K562 (cell line): ENCODE measurements around the gene AAMP. TPM values are rescaled to one million over a fixed set of nuclear protein-coding genes. Genes with fewer than 3 reads are reported as not detected.

ENCODE experiments used
- JUND ChIP-seq, 2 experiments: IDR thresholded peaks; 2 replicates in 1 of 2; 3 replicates in 1 of 2; pipeline ENCODE4 v1.6.1; 2011; ENCODE audit warnings: borderline replicate concordance in 2 of 2, low read depth in 2 of 2, low read length in 2 of 2, improper control_type of control experiment in 1 of 2, missing biosample characterization in 1 of 2, missing genetic modification characterization in 1 of 2, missing genetic modification reagents in 1 of 2
- KLF16 ChIP-seq: IDR thresholded peaks from 2 replicates; pipeline ENCODE4 v1.6.1; 2016; ENCODE audit warnings: antibody characterized with exemption
- L3MBTL2 ChIP-seq: fragments of 450-650 bp; IDR thresholded peaks from 2 replicates; pipeline ENCODE4 v1.6.1; 2016; ENCODE audit warnings: mild to moderate bottlenecking, moderate library complexity
- MEF2D ChIP-seq: conservative IDR thresholded peaks from 2 replicates; pipeline ENCODE4 v1.6.1; 2016; ENCODE audit warnings: low read depth, missing genetic modification characterization, missing compliant biosample characterization
- POLR2G ChIP-seq: fragments of 200-400 bp; formaldehyde crosslinking; IDR thresholded peaks from 2 replicates; pipeline ENCODE4 v1.6.1; 2017; ENCODE audit warnings: low read depth, mild to moderate bottlenecking, antibody characterized with exemption, low read length, moderate library complexity
- SREBF1 ChIP-seq: fragments of 150-350 bp; IDR thresholded peaks from 2 replicates; pipeline ENCODE4 v1.6.1; 2014; ENCODE audit warnings: antibody characterized with exemption, low read depth, low read length, borderline replicate concordance
- TCF3 ChIP-seq: sonication (generic); formaldehyde crosslinking; IDR thresholded peaks from 2 replicates; pipeline ENCODE4 v1.4.0; 2020; ENCODE audit warnings: mild to moderate bottlenecking, missing genetic modification reagents
- U2AF2 ChIP-seq: fragments of 200-400 bp; formaldehyde crosslinking; optimal IDR thresholded peaks from 2 replicates; pipeline ENCODE3; 2017; ENCODE audit warnings: low read depth, mild to moderate bottlenecking, low read length
- ZBTB7A ChIP-seq: IDR thresholded peaks from 2 replicates; pipeline ENCODE4 v1.6.1; 2011; ENCODE audit warnings: low read depth, mild to moderate bottlenecking, low read length, moderate library complexity, borderline replicate concordance; ENCODE audit not compliant: control insufficient read depth
- ZFPM2 ChIP-seq: fragments of 250-450 bp; sonication (Bioruptor Pico); IDR thresholded peaks from 2 replicates; pipeline ENCODE4 v1.5.1; 2022; ENCODE audit warnings: mild to moderate bottlenecking
- ZNF778 ChIP-seq: fragments of 450-650 bp; formaldehyde crosslinking; IDR thresholded peaks from 2 replicates; pipeline ENCODE4 v1.4.0; 2020; ENCODE audit warnings: mild to moderate bottlenecking, moderate library complexity
- polyA plus RNA-seq, 8 experiments: library from polyadenylated mRNA; depleted of rRNA in 4 of 8; stranded (reverse) in 5 of 8; unstranded in 3 of 8; fragments of >200 nt; fragmentation: Nextera tagmentation in 2 of 8; fragmentation: Illumina TruSeq in 1 of 8; extraction: Ambion mirVana in 2 of 8; extraction: Trizol in 1 of 8; gene quantifications; 2 replicates each; pipeline versions ENCODE4 v1.2.1 to v1.2.3, GENCODE V29; 2011 to 2014; ENCODE audit warnings: inconsistent platforms in 1 of 8, missing spikeins in 1 of 8
- total RNA-seq, 7 experiments: library from RNA; depleted of rRNA in 6 of 7; stranded (reverse); fragments of >200 nt in 6 of 7; fragmentation: Illumina TruSeq in 2 of 7; extraction: Trizol in 2 of 7; gene quantifications; 2 replicates each; pipeline versions ENCODE4 v1.2.1 to v1.2.3, GENCODE V29; 2011 to 2021; ENCODE audit warnings: low replicate concordance in 1 of 7
- TF ChIP-seq, protein P1 (sequence below): fragments of 200-800 bp; sonication (Bioruptor generic); IDR thresholded peaks from 2 replicates; pipeline ENCODE4 v1.6.1; 2017; ENCODE audit warnings: missing genetic modification characterization, missing compliant biosample characterization
- TF ChIP-seq, protein P2 (sequence below): fragments of 200-800 bp; sonication (Bioruptor generic); IDR thresholded peaks from 2 replicates; pipeline ENCODE4 v1.6.1; 2017; ENCODE audit warnings: missing genetic modification characterization, missing compliant biosample characterization
- TF ChIP-seq, protein P3 (sequence below): fragments of 150-350 bp; IDR thresholded peaks from 2 replicates; pipeline ENCODE4 v1.6.1; 2014; ENCODE audit warnings: low read depth, mild to moderate bottlenecking, low read length, borderline replicate concordance
- TF ChIP-seq, protein P4 (sequence below): fragments of 250-450 bp; sonication (Bioruptor Pico); IDR thresholded peaks from 2 replicates; pipeline ENCODE4 v1.5.1; 2021; ENCODE audit warnings: mild to moderate bottlenecking
- TF ChIP-seq, protein P5 (sequence below), 2 experiments: fragments of 450-650 bp in 1 of 2; sonication (generic) in 1 of 2; formaldehyde crosslinking in 1 of 2; IDR thresholded peaks in 1 of 2; conservative IDR thresholded peaks in 1 of 2; 2 replicates each; pipeline versions ENCODE4 v1.6.1 to v1.8.1; 2016 to 2023; ENCODE audit warnings: mild to moderate bottlenecking in 2 of 2, moderate library complexity in 2 of 2, inconsistent platforms in 1 of 2, missing genetic modification reagents in 1 of 2

Gene AAMP
- total and polyA plus RNA-seq, 9 of the 15 experiments (the other 6 are each of a cell fraction or from before 2014, with no cell fraction given), result 5.7 to 197 (median 94.1) TPM

DNA sequence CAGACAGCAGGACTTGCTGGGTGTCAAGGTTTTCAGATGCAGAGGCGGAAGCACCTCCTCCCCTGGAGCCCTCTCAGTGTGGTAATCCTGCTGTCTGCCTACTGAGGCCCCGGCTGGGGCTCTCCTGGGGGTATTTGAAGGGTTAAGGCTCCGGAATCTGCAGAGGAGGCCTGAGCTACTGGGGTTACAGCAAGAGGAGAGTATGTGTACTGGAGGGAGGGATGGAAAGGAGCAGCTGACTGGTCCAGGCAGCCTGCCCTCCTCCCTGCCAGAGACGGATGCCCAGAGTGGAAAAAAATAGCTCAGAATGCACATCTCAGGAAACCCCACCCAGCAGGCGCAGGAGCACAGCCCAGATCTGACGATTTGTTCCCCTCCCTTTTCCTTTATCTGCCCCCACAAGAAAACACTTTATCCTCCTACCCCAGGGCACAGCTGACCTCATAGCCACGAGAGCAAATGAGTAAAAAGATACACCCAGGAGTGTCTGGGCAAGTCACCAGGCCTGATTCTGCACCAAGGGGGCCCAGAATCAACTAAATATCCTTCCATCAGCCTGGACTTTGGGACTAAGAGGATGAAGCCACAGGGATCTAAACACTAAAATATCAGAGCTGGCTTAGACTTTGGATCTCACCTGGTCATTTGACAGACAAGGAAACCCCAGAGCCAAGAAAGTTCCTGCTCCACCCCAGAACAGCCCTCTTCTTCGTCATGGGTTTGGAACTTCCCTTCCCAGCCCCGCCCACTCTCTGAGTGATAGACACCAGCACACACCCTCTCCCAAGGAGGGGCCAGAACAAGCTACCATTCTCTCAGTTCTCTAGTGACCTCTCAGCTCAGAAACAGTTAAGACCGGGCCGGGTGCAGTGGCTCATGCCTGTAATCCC lies 16.9 kb upstream of the AAMP start (continued):
- TF ChIP-seq, protein P1, sequence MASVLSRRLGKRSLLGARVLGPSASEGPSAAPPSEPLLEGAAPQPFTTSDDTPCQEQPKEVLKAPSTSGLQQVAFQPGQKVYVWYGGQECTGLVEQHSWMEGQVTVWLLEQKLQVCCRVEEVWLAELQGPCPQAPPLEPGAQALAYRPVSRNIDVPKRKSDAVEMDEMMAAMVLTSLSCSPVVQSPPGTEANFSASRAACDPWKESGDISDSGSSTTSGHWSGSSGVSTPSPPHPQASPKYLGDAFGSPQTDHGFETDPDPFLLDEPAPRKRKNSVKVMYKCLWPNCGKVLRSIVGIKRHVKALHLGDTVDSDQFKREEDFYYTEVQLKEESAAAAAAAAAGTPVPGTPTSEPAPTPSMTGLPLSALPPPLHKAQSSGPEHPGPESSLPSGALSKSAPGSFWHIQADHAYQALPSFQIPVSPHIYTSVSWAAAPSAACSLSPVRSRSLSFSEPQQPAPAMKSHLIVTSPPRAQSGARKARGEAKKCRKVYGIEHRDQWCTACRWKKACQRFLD, result no peak
- TF ChIP-seq JUND (IDR thresholded peaks at IDR 0.05; ENCODE audit: borderline replicate concordance, low read depth, low read length), result peak; percentile 38
- TF ChIP-seq JUND (tag; IDR thresholded peaks at IDR 0.05; ENCODE audit: borderline replicate concordance, low read depth, low read length), result peak; percentile 43; the same call in 1 of the 3 replicates
- peak; percentile 50; the same call in 1 of the 2 replicates for TF ChIP-seq KLF16
- TF ChIP-seq, protein P2, sequence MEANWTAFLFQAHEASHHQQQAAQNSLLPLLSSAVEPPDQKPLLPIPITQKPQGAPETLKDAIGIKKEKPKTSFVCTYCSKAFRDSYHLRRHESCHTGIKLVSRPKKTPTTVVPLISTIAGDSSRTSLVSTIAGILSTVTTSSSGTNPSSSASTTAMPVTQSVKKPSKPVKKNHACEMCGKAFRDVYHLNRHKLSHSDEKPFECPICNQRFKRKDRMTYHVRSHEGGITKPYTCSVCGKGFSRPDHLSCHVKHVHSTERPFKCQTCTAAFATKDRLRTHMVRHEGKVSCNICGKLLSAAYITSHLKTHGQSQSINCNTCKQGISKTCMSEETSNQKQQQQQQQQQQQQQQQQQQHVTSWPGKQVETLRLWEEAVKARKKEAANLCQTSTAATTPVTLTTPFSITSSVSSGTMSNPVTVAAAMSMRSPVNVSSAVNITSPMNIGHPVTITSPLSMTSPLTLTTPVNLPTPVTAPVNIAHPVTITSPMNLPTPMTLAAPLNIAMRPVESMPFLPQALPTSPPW, result peak; percentile 67
- no peak for TF ChIP-seq MEF2D (tag)
- TF ChIP-seq POLR2G, result peak; percentile 50; the same call in 1 of the 2 replicates
- no peak for TF ChIP-seq ZNF778 (CRISPR knock-in tag)
- TF ChIP-seq L3MBTL2, result no peak
- TF ChIP-seq, protein P3, sequence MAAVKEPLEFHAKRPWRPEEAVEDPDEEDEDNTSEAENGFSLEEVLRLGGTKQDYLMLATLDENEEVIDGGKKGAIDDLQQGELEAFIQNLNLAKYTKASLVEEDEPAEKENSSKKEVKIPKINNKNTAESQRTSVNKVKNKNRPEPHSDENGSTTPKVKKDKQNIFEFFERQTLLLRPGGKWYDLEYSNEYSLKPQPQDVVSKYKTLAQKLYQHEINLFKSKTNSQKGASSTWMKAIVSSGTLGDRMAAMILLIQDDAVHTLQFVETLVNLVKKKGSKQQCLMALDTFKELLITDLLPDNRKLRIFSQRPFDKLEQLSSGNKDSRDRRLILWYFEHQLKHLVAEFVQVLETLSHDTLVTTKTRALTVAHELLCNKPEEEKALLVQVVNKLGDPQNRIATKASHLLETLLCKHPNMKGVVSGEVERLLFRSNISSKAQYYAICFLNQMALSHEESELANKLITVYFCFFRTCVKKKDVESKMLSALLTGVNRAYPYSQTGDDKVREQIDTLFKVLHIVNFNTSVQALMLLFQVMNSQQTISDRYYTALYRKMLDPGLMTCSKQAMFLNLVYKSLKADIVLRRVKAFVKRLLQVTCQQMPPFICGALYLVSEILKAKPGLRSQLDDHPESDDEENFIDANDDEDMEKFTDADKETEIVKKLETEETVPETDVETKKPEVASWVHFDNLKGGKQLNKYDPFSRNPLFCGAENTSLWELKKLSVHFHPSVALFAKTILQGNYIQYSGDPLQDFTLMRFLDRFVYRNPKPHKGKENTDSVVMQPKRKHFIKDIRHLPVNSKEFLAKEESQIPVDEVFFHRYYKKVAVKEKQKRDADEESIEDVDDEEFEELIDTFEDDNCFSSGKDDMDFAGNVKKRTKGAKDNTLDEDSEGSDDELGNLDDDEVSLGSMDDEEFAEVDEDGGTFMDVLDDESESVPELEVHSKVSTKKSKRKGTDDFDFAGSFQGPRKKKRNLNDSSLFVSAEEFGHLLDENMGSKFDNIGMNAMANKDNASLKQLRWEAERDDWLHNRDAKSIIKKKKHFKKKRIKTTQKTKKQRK, result no peak
- TF ChIP-seq, protein P4, sequence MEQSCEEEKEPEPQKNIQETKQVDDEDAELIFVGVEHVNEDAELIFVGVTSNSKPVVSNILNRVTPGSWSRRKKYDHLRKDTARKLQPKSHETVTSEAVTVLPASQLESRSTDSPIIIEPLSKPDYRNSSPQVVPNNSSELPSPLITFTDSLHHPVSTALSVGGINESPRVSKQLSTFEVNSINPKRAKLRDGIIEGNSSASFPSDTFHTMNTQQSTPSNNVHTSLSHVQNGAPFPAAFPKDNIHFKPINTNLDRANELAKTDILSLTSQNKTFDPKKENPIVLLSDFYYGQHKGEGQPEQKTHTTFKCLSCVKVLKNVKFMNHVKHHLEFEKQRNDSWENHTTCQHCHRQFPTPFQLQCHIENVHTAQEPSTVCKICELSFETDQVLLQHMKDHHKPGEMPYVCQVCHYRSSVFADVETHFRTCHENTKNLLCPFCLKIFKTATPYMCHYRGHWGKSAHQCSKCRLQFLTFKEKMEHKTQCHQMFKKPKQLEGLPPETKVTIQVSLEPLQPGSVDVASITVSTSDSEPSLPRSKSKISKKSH (CRISPR knock-in tag), result no peak
- TF ChIP-seq, protein P5, sequence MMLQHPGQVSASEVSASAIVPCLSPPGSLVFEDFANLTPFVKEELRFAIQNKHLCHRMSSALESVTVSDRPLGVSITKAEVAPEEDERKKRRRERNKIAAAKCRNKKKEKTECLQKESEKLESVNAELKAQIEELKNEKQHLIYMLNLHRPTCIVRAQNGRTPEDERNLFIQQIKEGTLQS (IDR thresholded peaks at IDR 0.05), result peak; percentile 74
- TF ChIP-seq, protein P5 (CRISPR knock-in tag; conservative IDR thresholded peaks at IDR 0.05), result no peak
- no peak for TF ChIP-seq ZFPM2 (CRISPR knock-in tag)
- TF ChIP-seq ZBTB7A, result no peak
- no peak for TF ChIP-seq SREBF1
- peak; percentile 49; the same call in 1 of the 2 replicates for TF ChIP-seq TCF3
- TF ChIP-seq U2AF2, result no peak
